Measurements from ENCODE around the gene FRMD4A. TPM values are rescaled to one million over a fixed set of nuclear protein-coding genes. Genes with fewer than 3 reads are reported as not detected.

Gene FRMD4A
- total RNA-seq, 1 experiment from 2014 or later, result not detected

GRCh38 chr10:13654118-13654830 is 676.5 kb downstream of the FRMD4A start:
- no peaks in the 10 kb centered on the region for H3K9me2 ChIP-seq (replicated peaks; ENCODE audit: insufficient read depth, low read length)
- H3K4me3 ChIP-seq (ENCODE audit: low read length), result no peak overlapping the region
- H3K27ac ChIP-seq (ENCODE audit: low read length), result no peak overlapping the region
- H3K9me3 ChIP-seq (ENCODE audit: low read length), result no peaks in the 10 kb centered on the region
- no peaks in the 10 kb centered on the region for H3K79me2 ChIP-seq (ENCODE audit: low read length)
- H3K4me2 ChIP-seq (ENCODE audit: low read depth, low read length, poor library complexity, severe bottlenecking), result no peak overlapping the region
- no peaks in the 10 kb centered on the region for H3K27me3 ChIP-seq (ENCODE audit: low read length)
- no peak overlapping the region for H2AFZ ChIP-seq (ENCODE audit: low read length)
- no peaks in the 10 kb centered on the region for H3K4me1 ChIP-seq (ENCODE audit: low read length)
- H4K20me1 ChIP-seq (ENCODE audit: insufficient read depth, low read depth, low read length), result no peaks in the 10 kb centered on the region
- no peak overlapping the region for H3K9ac ChIP-seq (ENCODE audit: low read length)
- no peak for DNase-seq
- H3K36me3 ChIP-seq (ENCODE audit: insufficient read depth, low read length), result no peaks in the 10 kb centered on the region

DNA sequence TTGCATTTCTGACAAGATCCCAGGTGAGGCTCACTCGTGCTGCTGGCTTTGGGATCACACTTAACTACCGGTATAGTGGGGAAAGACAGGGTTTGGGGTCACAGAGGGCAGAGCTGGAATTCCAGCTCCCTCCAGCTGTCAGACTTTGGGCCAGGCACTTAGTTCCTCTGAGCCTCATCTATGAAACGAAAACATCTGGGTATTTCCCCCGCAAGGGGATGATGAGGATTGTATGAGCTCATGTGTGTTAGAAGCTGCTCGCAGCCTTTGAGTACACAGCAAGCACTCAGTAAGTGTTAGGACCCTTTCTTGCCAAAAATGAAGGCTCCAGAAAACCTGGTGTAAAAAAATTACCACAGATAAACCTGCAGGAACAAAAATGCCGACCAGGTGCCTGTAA is 677.9 kb downstream of the FRMD4A start:
- no peak for DNase-seq
- Histone ChIP-seq H3K79me2 (ENCODE audit: low read length) (no peaks in the 10 kb centered on the region), H3K9me3 (ENCODE audit: low read length) (no peaks in the 10 kb centered on the region), H3K9me2 (replicated peaks; ENCODE audit: insufficient read depth, low read length) (no peaks in the 10 kb centered on the region), H3K36me3 (ENCODE audit: insufficient read depth, low read length) (no peaks in the 10 kb centered on the region), H3K4me2 (ENCODE audit: low read depth, low read length, poor library complexity, severe bottlenecking) (no peak overlapping the region), H2AFZ (ENCODE audit: low read length) (no peak overlapping the region), H3K4me3 (ENCODE audit: low read length) (no peak overlapping the region), H4K20me1 (ENCODE audit: insufficient read depth, low read depth, low read length) (no peaks in the 10 kb centered on the region), H3K27ac (ENCODE audit: low read length) (no peak overlapping the region), H3K9ac (ENCODE audit: low read length) (no peak overlapping the region), H3K27me3 (ENCODE audit: low read length) (no peaks in the 10 kb centered on the region), H3K4me1 (ENCODE audit: low read length) (no peaks in the 10 kb centered on the region)

- Histone ChIP-seq H3K4me2 (ENCODE audit: low read depth, low read length, poor library complexity, severe bottlenecking) (no peak overlapping the region), H3K27me3 (ENCODE audit: low read length) (no peaks in the 10 kb centered on the region), H3K9me3 (ENCODE audit: low read length) (no peaks in the 10 kb centered on the region), H3K9ac (ENCODE audit: low read length) (no peak overlapping the region), H3K4me1 (ENCODE audit: low read length) (no peaks in the 10 kb centered on the region), H3K4me3 (ENCODE audit: low read length) (no peak overlapping the region), H2AFZ (ENCODE audit: low read length) (no peak overlapping the region), H4K20me1 (ENCODE audit: insufficient read depth, low read depth, low read length) (no peaks in the 10 kb centered on the region), H3K9me2 (replicated peaks; ENCODE audit: insufficient read depth, low read length) (no peaks in the 10 kb centered on the region), H3K79me2 (ENCODE audit: low read length) (no peaks in the 10 kb centered on the region), H3K36me3 (ENCODE audit: insufficient read depth, low read length) (no peaks in the 10 kb centered on the region), H3K27ac (ENCODE audit: low read length) (no peak overlapping the region)
- DNase-seq, result no peak
Measured at GRCh38 chr10:13651969-13652720, 678.6 kb downstream of the FRMD4A start.

DNA sequence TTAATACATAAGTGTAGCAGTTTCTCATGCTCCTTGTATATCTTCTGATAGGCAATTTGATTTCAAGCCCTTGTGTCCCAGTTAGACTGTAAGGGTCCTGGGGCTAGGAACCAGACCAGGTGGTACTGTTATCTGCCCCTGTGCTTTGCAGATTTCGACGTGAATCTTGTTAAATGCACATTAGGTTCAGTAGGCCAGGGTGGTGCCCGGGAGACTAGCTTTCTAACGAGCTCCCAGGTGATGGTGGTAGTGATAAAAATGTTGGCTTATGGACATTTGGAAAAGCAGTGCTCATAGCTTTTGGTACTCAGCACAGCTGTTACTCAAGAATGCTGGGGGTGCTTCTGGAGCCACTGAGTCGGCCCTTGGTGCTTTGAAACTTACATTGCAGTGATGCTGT is 679.8 kb downstream of the FRMD4A start:
- Histone ChIP-seq H3K4me1 (ENCODE audit: low read length) (no peaks in the 10 kb centered on the region), H2AFZ (ENCODE audit: low read length) (no peak overlapping the region), H3K4me3 (ENCODE audit: low read length) (no peak overlapping the region), H3K9ac (ENCODE audit: low read length) (no peak overlapping the region), H3K4me2 (ENCODE audit: low read depth, low read length, poor library complexity, severe bottlenecking) (no peak overlapping the region), H3K36me3 (ENCODE audit: insufficient read depth, low read length) (no peaks in the 10 kb centered on the region), H3K79me2 (ENCODE audit: low read length) (no peaks in the 10 kb centered on the region), H4K20me1 (ENCODE audit: insufficient read depth, low read depth, low read length) (no peaks in the 10 kb centered on the region), H3K9me3 (ENCODE audit: low read length) (no peaks in the 10 kb centered on the region), H3K27me3 (ENCODE audit: low read length) (no peaks in the 10 kb centered on the region), H3K9me2 (replicated peaks; ENCODE audit: insufficient read depth, low read length) (no peaks in the 10 kb centered on the region), H3K27ac (ENCODE audit: low read length) (no peak overlapping the region)
- DNase-seq, result no peak

DNA sequence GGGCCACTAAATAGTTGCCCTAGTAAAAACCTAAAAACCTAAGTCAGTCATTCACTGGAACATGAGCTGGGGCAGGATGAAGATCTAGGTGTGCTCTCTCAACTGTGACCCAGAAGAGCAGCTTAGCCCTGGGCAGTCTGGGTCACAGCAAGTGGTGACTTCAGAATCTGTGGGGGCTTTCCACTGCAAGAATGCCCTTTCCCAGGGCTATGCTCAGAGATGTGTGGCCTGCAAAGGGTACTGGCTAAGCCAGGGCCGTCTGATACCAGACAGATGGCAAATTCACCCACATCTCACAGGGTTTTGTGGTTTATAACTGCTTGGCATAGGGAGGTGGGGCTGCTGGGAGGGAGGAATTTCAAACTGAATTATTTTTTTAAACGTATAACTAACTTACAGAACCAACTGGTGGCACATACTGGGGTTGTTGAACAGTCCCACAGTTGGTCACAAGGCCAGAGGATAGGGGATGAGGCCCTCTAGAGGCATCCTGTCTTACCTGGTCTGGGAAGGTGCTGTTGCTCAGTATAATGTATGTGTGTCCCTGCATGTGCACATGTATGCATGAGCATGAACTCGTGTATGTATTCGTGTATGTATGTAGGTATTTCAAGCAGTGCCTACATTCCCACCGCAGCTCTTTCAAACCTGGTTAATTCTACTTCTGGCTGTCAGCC is 680.7 kb downstream of the FRMD4A start:
- Histone ChIP-seq H3K9me3 (ENCODE audit: low read length) (no peaks in the 10 kb centered on the region), H3K9ac (ENCODE audit: low read length) (no peak overlapping the region), H3K27me3 (ENCODE audit: low read length) (no peaks in the 10 kb centered on the region), H3K4me2 (ENCODE audit: low read depth, low read length, poor library complexity, severe bottlenecking) (no peak overlapping the region), H3K9me2 (replicated peaks; ENCODE audit: insufficient read depth, low read length) (no peaks in the 10 kb centered on the region), H3K79me2 (ENCODE audit: low read length) (no peaks in the 10 kb centered on the region), H3K4me3 (ENCODE audit: low read length) (no peak overlapping the region), H3K27ac (ENCODE audit: low read length) (no peak overlapping the region), H2AFZ (ENCODE audit: low read length) (no peak overlapping the region), H3K36me3 (ENCODE audit: insufficient read depth, low read length) (no peaks in the 10 kb centered on the region), H3K4me1 (ENCODE audit: low read length) (no peaks in the 10 kb centered on the region), H4K20me1 (ENCODE audit: insufficient read depth, low read depth, low read length) (no peaks in the 10 kb centered on the region)
- DNase-seq, result no peak

DNA sequence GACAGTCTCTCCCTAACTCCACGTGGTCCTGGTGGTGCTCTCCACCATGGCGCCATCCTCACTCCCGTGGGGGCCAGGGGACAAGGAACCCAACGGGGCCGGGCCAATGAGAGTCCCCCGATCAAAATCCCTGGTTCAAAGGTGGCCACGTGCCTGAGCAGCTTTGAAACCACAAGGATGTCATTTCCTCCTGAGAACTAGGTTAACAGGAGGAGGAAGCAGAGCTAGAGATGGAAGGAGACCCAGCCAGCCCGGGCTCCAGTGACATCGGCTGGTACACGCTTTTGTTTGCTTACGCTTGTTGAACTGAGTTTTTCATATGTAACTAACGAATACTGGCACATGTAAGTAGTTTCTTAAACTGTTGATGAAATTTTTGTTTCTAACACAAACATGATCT is 682.3 kb downstream of the FRMD4A start:
- no peak for DNase-seq
- Histone ChIP-seq H3K27me3 (ENCODE audit: low read length) (no peaks in the 10 kb centered on the region), H3K4me2 (ENCODE audit: low read depth, low read length, poor library complexity, severe bottlenecking) (no peak overlapping the region), H3K36me3 (ENCODE audit: insufficient read depth, low read length) (no peaks in the 10 kb centered on the region), H3K27ac (ENCODE audit: low read length) (no peak overlapping the region), H2AFZ (ENCODE audit: low read length) (no peak overlapping the region), H4K20me1 (ENCODE audit: insufficient read depth, low read depth, low read length) (no peaks in the 10 kb centered on the region), H3K4me1 (ENCODE audit: low read length) (no peaks in the 10 kb centered on the region), H3K9me3 (ENCODE audit: low read length) (no peaks in the 10 kb centered on the region), H3K9ac (ENCODE audit: low read length) (no peak overlapping the region), H3K9me2 (replicated peaks; ENCODE audit: insufficient read depth, low read length) (no peaks in the 10 kb centered on the region), H3K79me2 (ENCODE audit: low read length) (no peaks in the 10 kb centered on the region), H3K4me3 (ENCODE audit: low read length) (no peak overlapping the region)

DNA sequence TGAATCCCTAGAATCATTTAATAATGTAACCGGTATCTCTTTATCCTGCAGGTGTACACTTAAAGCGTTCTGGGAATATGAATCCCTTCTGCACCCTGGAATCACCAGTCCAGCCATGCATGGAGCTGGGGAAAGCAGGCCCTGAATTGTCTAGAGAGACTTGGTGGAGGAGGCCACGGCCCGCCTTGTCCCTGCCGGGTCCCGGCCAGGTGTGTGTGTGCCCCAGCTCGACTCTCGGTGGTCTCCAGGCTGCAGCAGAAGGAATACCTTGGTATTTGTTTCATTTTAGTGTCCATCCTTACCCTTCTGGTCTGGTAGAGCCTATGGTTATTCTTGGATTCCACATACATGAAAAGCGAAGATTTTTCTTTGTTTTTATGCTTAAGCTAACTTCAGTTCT is 685.9 kb downstream of the FRMD4A start:
- Histone ChIP-seq H4K20me1 (ENCODE audit: insufficient read depth, low read depth, low read length) (no peaks in the 10 kb centered on the region), H3K27ac (ENCODE audit: low read length) (no peak overlapping the region), H3K9me2 (replicated peaks; ENCODE audit: insufficient read depth, low read length) (no peaks in the 10 kb centered on the region), H3K4me3 (ENCODE audit: low read length) (no peak overlapping the region), H3K9me3 (ENCODE audit: low read length) (no peaks in the 10 kb centered on the region), H3K79me2 (ENCODE audit: low read length) (no peaks in the 10 kb centered on the region), H2AFZ (ENCODE audit: low read length) (no peak overlapping the region), H3K27me3 (ENCODE audit: low read length) (no peaks in the 10 kb centered on the region), H3K4me1 (ENCODE audit: low read length) (no peaks in the 10 kb centered on the region), H3K9ac (ENCODE audit: low read length) (no peak overlapping the region), H3K36me3 (ENCODE audit: insufficient read depth, low read length) (peaks cover 6% of the 10 kb centered on the region; the same call in 1 of the 2 replicates), H3K4me2 (ENCODE audit: low read depth, low read length, poor library complexity, severe bottlenecking) (no peak overlapping the region)
- DNase-seq, result no peak

- no peak for DNase-seq
- H3K79me2 ChIP-seq (ENCODE audit: low read length), result no peaks in the 10 kb centered on the region
- no peak overlapping the region for H3K27ac ChIP-seq (ENCODE audit: low read length)
- H2AFZ ChIP-seq (ENCODE audit: low read length), result no peak overlapping the region
- no peaks in the 10 kb centered on the region for H4K20me1 ChIP-seq (ENCODE audit: insufficient read depth, low read depth, low read length)
- no peaks in the 10 kb centered on the region for H3K9me2 ChIP-seq (replicated peaks; ENCODE audit: insufficient read depth, low read length)
- H3K4me2 ChIP-seq (ENCODE audit: low read depth, low read length, poor library complexity, severe bottlenecking), result no peak overlapping the region
- no peak overlapping the region for H3K4me3 ChIP-seq (ENCODE audit: low read length)
- H3K9ac ChIP-seq (ENCODE audit: low read length), result no peak overlapping the region
- H3K9me3 ChIP-seq (ENCODE audit: low read length), result no peaks in the 10 kb centered on the region
- H3K4me1 ChIP-seq (ENCODE audit: low read length), result no peaks in the 10 kb centered on the region
- no peaks in the 10 kb centered on the region for H3K27me3 ChIP-seq (ENCODE audit: low read length)
- H3K36me3 ChIP-seq (ENCODE audit: insufficient read depth, low read length), result peaks cover 6% of the 10 kb centered on the region; the same call in 1 of the 2 replicates
Measured at GRCh38 chr10:13643016-13643415, 687.7 kb downstream of the FRMD4A start.

Data from Karpas-422 (cell line).